ENCODE data around the gene LTB4R2. TPM values are rescaled to one million over a fixed set of nuclear protein-coding genes. Genes with fewer than 3 reads are reported as not detected.
"Not testable (repeated sequence)": the region's sequence is repeated elsewhere in the genome, so short reads cannot be mapped to it uniquely, and the experiment has no call there.

LTB4R2 gene
- total RNA-seq, 1 experiment from 2014 or later: 3.1 TPM

DNA sequence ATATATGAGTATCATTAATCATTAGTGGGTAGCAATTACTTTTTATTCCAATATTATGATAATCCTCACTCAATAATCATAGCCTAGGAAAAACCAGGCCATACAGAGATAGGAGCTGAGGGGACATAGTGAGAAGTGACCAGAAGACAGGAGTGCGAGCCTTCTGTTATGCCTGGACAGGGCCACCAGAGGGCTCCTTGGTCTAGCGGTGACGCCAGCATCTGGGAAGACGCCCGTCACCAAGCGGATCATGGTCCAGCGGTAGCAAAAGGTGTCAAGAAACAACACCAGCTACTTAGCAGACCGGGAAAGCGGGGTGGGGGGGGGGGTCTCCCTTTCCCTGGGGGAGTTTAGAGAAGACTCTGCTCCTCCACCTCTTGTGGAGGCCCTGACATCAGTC, 18.0 kb downstream of the LTB4R2 start:
- H3K36me3 ChIP-seq; H3K9me3 ChIP-seq (replicated peaks); H3K27me3 ChIP-seq (replicated peaks); DNase-seq (ENCODE audit: low read depth in 1 of 2, low spot score in 2 of 2); H3K4me1 ChIP-seq (replicated peaks); H3K4me3 ChIP-seq; H3K27ac ChIP-seq: not testable (repeated sequence)

DNA sequence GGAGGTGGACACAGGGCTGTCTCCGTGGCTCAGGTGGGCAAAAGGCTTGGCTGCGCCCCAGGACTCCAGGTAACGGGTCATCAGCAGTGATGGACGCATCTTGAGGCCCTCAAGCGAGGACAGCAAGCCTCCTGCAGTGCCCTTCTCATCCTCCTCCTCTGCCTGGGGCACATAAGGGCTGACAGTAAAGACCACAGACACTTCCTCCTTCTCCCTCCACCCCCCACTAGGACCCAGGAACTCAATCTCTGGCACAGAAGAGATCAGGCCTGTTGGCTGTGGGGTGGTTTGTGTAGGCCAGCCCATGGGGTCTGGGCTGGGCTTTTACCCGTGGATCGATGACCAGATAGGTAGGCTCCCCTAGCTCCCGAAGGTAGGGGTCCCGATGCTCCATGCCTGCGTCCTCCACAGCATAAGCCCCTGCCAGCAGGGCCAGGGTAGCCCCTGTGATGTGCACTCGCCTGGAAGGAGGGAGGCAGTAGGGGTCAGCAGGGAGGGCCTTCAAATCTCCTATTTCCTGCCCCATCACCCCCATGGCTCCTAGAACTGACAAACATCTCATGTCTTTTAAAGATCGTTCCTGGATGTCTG, 19.2 kb downstream of the LTB4R2 start:
- H3K27ac ChIP-seq: no peak overlapping the region
- no peak overlapping the region for H3K4me3 ChIP-seq
- H3K27me3 ChIP-seq (replicated peaks): no peaks in the 10 kb centered on the region
- H3K4me1 ChIP-seq (replicated peaks): peaks cover 7% of the 10 kb centered on the region
- DNase-seq (ENCODE audit: low read depth in 1 of 2, low spot score in 2 of 2): no peak
- H3K36me3 ChIP-seq: no peaks in the 10 kb centered on the region
- H3K9me3 ChIP-seq (replicated peaks): no peaks in the 10 kb centered on the region

DNA sequence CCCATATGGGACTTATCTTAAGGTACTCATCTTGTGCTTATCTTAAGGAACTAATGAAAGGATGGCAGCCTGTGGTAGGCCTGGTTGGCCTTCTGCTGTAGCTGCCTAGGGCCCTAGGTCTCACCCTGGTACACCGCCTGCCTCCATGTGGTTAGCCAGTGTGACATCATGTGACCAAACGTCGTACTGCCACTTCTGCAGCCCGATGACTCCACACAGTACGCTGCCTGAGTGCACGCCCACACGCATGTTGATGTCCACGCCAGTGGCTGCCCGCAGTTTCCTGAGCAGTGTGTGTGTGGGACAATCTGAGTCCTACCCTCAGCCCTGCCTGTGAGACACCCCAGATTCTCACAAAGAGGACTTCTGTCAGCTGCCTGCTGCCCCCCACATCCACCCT, 19.8 kb downstream of the LTB4R2 start:
- H3K4me1 ChIP-seq (replicated peaks): peaks cover 7% of the 10 kb centered on the region
- DNase-seq (ENCODE audit: low read depth in 1 of 2, low spot score in 2 of 2): no peak
- H3K9me3 ChIP-seq (replicated peaks): no peaks in the 10 kb centered on the region
- H3K27ac ChIP-seq: no peak overlapping the region
- H3K27me3 ChIP-seq (replicated peaks): no peaks in the 10 kb centered on the region
- H3K36me3 ChIP-seq: no peaks in the 10 kb centered on the region
- H3K4me3 ChIP-seq: no peak overlapping the region

DNA sequence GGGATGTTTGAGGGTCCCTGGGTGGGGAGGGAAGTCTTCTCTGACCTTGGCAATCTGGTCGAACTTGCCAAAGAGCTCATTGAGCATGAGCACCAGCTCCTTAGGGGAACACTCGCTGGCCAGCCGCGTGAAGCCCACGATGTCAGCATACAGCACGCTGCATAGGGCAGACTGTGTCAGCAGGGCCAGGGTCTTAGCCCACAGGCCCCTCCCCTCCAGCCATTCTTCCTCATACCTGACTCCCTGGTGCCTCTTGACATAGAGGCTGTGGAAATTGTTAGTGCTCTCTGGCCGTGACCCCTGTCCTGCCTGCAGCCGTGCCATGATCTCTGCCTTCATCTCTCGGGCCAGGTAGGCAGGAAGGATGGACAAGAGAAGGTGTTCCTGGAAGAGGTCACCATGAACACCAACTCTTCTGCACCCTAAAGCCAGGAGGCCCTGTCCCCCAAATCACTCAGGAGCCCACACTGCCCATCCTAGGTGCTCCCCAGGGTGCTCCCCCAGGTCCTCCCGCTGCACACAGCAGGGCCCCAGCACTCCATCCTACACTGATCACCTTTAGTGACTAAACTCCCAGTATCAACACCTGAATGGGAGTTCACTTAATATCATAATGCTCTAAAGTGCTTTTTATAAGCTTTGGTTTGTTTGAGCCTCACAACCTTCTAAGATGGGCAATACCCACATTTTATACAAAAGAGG, 21.2 kb downstream of the LTB4R2 start:
- DNase-seq (ENCODE audit: low read depth in 1 of 2, low spot score in 2 of 2): no peak
- no peaks in the 10 kb centered on the region for H3K9me3 ChIP-seq (replicated peaks)
- H3K4me1 ChIP-seq (replicated peaks): peaks cover 7% of the 10 kb centered on the region
- no peak overlapping the region for H3K4me3 ChIP-seq
- H3K27ac ChIP-seq: no peak overlapping the region
- H3K36me3 ChIP-seq: no peaks in the 10 kb centered on the region
- no peaks in the 10 kb centered on the region for H3K27me3 ChIP-seq (replicated peaks)

DNA sequence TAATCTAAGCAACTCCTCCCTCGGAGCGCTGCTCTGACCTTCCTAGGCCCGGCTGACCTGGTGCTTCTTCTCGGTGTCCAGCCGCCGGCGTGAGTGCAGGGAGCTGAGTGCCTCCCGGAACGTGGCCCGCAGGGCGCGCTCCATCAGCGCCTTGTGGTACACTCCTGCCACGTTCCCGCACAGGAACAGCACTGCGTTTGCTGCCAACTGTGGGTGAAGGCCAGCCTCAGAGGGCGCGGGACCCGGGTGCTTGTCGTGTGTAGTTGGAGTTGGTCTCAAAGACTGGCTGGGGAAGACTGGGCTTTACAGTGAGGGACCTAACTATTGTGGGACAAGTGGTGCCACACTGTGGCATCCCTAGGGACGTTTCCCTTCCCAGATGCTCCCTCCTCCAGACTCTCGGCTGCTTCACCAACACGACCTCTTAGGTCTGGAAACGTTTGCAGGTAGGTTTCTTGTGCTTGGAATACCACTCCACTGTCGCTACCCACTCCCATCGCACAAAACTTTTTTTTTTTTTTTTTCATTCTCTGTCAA, 21.9 kb downstream of the LTB4R2 start:
- H3K4me1 ChIP-seq (replicated peaks): peaks cover 7% of the 10 kb centered on the region
- H3K4me3 ChIP-seq: no peak overlapping the region
- H3K27me3 ChIP-seq (replicated peaks): no peaks in the 10 kb centered on the region
- H3K9me3 ChIP-seq (replicated peaks): no peaks in the 10 kb centered on the region
- DNase-seq (ENCODE audit: low read depth in 1 of 2, low spot score in 2 of 2): no peak
- no peak overlapping the region for H3K27ac ChIP-seq
- H3K36me3 ChIP-seq: no peaks in the 10 kb centered on the region

DNA sequence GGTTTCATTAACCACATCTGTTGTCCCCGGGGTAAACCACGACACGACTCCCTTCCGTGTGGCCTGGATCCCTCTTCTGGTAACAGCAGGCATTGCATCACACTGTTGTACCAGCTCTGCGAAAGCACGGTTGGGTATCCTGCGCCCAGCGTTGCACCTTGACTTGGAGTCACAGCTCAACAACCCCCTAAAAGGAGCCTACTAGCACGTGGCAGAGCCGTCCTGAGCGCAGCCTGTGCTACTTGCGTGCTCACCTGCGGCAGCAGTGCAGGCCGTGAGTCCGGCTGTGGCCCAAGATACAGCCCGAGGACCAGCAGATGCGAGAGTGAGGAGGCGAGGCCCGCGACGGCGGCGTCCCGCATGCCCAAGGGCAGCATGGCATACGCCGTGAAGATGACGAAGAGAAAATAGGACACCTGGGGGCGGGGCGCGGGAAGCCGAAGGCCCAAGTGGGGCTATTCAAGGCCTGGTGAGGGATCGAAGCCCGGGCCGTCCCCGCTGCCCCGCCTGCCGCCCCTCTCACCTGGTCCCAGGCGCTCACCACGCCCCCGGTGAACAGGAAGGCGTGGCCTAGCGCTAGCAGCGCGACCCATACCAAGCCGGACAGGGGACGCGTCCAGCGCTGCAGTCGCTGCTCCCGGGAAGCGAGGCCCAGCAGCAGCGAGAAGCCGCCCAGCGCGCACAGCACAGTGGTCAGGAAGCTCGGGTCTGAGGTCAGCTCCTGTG, 22.5 kb downstream of the LTB4R2 start:
- H3K27ac ChIP-seq: no peak overlapping the region
- peak in 1 of 2 experiments; percentile 58 for DNase-seq (ENCODE audit: low read depth in 1 of 2, low spot score in 2 of 2)
- peaks cover 7% of the 10 kb centered on the region for H3K4me1 ChIP-seq (replicated peaks)
- no peaks in the 10 kb centered on the region for H3K27me3 ChIP-seq (replicated peaks)
- no peaks in the 10 kb centered on the region for H3K9me3 ChIP-seq (replicated peaks)
- H3K36me3 ChIP-seq: no peaks in the 10 kb centered on the region
- H3K4me3 ChIP-seq: no peak overlapping the region

DNA sequence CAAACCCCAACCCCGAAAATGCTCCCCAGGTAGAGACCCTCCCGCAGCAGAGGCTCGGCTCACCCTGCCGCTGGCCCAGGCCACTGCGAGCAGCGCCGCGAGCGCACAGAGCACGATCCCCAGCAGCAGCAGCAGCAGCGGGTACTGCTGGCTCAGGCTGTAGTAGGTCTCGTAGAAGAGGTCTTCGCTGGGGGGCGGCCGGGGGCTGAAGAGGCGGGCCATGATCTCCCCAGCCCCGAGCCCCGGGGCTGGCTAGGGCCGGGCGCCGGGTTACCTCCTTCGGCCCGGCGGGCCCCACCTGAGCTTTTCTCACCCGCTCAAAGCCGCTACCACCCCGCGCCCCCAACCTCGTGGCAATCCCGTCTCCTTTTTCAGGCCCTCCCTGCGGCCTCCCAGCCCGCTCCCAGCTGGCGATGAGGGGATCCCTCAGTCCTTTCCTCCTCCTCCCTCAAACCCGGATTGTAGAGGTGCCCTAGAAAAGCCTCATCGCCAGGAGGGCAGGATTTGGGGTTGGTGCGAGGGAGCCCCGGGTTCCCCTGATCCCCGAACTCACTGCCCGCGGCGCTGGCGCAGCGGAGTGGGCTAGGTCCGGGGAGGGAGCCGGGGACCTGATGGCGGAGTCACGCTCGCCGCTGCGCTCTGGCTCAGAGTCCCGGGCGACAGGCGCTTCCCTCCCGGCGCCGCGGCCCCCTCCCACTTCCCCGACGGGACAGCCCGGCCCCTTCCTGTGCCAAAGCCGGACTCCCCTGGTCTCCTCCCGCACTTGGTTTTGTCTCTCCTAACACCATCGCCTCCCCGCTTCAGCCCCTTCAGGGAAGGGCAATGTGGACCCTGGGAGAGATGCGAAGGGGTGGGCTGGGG, 24.7 kb downstream of the LTB4R2 start, which contains the start of gene ADCY4:
Gene ADCY4, minus strand, starts transcription at position 641 of the 861 bp plus-strand sequence. Its CDS starts 419 bp downstream, at position 222.
- H3K4me1 ChIP-seq (replicated peaks): peaks cover 7% of the 10 kb centered on the region
- no peak for DNase-seq (ENCODE audit: low read depth in 1 of 2, low spot score in 2 of 2)
- no peak within 1 kb of the TSS for H3K27ac ChIP-seq
- peak within 1 kb of the TSS; percentile 18 for H3K4me3 ChIP-seq
- H3K27me3 ChIP-seq (replicated peaks): no peaks in the 10 kb centered on the region
- H3K9me3 ChIP-seq (replicated peaks): no peaks in the 10 kb centered on the region
- H3K36me3 ChIP-seq: no peaks in the 10 kb centered on the region

DNA sequence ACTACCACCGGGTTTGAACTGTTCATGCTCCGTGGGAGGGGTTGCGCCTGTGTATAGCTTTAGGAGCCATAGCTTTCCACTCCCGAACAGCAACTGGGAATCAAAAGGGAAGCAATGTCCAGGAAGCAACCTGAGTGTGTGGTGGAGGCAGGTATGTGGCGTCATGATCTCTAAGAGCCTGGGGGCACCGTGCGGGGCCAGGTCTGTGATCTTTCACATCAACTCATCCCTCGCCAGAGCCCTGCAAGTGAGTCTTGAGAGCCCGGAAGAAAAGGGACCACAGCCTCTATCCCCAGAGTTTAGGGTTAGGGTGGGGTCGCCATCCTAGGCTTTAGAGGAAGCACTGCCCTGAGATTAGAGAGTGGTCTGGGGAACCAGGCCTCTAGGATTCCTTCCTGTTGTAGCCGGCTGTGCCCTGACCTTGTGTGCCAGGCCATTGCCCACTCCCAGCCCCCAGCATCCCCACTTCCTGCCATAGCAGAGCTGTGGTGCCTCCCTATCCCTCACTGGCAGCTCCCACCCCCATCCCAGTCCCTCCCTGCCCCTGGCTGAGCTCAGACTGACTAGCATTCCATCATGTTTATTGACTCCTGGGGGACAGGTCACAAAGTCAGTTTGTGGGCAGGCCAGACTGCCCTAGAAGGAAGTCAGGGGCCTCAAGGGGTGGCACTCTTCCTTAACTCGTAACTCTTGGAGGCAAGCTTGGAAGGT, 25.7 kb downstream of the LTB4R2 start:
- no peaks in the 10 kb centered on the region for H3K27me3 ChIP-seq (replicated peaks)

DNA sequence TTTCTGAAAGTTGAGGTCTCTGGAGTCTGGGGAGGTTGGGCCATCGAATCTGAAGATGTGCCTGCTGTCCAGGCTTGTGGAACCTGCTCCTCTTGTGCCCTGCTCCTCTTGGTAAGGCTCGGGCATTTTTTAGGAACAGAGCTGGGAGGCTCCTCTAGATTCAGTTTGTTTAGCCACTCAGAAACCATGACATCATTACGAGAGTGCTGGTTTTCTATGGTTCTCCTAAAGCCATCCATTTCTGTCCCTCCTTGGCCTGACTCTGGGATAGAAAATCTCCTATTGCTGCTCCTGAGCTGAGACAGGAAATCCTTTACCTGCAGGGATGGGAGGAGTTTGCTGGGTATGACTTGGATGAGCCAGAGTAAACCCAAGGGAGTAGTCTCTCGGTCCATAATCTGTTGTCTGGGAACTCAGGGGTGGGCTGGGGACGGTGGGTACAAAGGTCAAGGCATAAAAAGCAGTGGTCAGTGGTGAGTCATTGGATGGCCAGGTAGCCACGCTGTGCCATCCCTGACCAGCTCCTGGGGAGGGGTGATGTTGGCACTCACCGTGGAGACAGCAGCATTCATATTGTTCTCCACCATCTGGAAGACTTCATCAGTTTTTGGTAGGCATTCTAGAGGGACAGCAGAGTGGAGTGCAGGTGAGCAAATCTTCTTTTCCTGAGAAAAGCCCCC, 27.3 kb downstream of the LTB4R2 start:
- Histone ChIP-seq H3K27me3 (replicated peaks) (no peaks in the 10 kb centered on the region), H3K36me3 (no peaks in the 10 kb centered on the region)

More for the DNA sequence above, 25.7 kb downstream of the LTB4R2 start:
- Histone ChIP-seq H3K36me3 (no peaks in the 10 kb centered on the region), H3K27ac (no peak overlapping the region), H3K9me3 (replicated peaks) (no peaks in the 10 kb centered on the region), H3K4me1 (replicated peaks) (peaks cover 7% of the 10 kb centered on the region), H3K4me3 (no peak overlapping the region)
- DNase-seq (ENCODE audit: low read depth in 1 of 2, low spot score in 2 of 2): no peak

DNA sequence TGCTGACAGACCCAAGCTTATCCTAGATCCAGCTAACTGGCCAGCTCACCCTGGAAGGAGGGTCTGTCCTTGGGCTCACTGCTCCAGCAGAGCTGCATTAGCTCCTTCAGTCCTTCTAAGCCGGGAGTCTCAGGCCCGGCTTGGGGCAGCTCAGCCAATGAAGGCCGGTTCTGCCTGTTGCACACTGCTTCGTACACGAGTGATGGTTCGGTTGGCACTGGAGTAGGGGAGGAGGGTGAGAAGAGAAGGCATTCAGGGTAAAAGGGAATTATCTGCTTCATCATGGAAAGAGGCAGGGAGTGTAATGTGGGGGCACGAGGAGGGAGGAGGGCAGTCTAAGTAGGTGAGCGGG, 27.9 kb downstream of the LTB4R2 start:
- H3K27me3 ChIP-seq (replicated peaks): no peaks in the 10 kb centered on the region
- H3K9me3 ChIP-seq (replicated peaks): no peaks in the 10 kb centered on the region
- H3K4me3 ChIP-seq: no peak overlapping the region
- no peak for DNase-seq (ENCODE audit: low read depth in 1 of 2, low spot score in 2 of 2)
- H3K4me1 ChIP-seq (replicated peaks): peaks cover 7% of the 10 kb centered on the region
- H3K27ac ChIP-seq: no peak overlapping the region
- no peaks in the 10 kb centered on the region for H3K36me3 ChIP-seq

More for the DNA sequence above, 27.3 kb downstream of the LTB4R2 start:
- Histone ChIP-seq H3K27ac (no peak overlapping the region), H3K9me3 (replicated peaks) (no peaks in the 10 kb centered on the region), H3K4me3 (no peak overlapping the region), H3K4me1 (replicated peaks) (peaks cover 7% of the 10 kb centered on the region)
- no peak for DNase-seq (ENCODE audit: low read depth in 1 of 2, low spot score in 2 of 2)

DNA sequence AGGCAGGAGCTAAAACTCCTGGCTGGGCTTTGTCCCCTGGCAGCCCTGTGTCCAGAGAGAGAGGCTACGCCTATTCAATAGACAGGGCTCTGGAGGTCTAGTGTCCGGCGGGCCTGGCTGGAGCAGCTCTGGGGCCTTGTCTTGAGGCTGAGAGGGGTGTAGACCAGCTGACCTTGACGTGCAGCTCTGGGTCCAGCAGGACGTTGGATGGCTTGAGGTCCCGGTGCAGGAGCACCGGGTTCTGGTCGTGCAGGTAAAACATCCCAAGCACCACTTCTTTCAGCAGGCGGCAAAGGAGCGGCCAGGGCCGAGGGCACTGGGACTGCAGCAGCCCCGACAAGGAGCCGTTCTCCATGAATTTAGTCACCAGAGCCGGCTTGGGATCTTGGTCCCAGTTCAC, 28.9 kb downstream of the LTB4R2 start:
- DNase-seq (ENCODE audit: low read depth in 1 of 2, low spot score in 2 of 2): no peak
- peaks cover 1% of the 10 kb centered on the region for H3K4me1 ChIP-seq (replicated peaks)
- no peak overlapping the region for H3K27ac ChIP-seq
- H3K27me3 ChIP-seq (replicated peaks): no peaks in the 10 kb centered on the region
- no peaks in the 10 kb centered on the region for H3K9me3 ChIP-seq (replicated peaks)
- H3K36me3 ChIP-seq: no peaks in the 10 kb centered on the region
- no peak overlapping the region for H3K4me3 ChIP-seq

DNA sequence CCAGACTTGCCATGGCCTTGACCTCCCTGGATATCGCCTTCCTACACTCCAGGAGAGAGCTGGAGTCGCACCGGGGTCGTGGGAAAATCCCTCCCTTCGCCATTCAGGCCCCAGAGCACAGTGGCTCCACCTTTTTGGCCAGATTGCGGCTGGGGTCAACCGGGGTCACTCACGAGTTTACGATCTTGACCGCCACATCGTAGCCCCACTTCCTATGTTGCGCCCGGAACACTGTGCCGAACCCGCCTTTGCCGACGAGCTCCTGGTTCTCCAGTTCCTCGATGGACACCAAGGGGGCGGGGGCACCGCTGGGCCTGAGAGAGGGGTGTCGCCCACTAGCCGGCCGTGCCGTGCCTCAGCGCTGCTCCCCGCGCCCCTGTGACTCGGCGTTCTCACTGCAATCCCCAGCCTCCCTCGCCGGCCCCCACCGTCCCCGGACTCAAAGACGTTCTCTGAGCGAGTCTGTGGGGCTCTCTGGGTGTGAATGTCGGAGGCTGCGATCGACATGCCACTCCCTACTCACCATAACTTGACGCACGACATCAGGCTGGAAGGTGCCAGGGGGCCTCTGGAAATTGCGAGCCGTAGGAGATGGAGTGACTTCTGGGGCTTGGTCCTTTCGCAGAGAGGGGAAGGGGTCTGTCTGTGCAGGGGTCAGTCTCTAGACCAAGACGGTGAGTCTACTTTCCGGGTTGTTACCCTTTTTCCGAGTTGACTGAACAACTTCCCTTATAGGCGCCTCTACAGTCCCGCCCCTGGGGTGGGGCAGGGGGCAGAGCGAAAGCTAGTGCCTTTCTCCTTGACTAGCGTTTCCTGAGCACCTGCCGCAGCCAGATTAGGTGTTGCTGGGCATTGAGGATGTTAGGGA, 29.6 kb downstream of the LTB4R2 start, which contains the start of gene RIPK3:
Gene RIPK3, minus strand, starts transcription at position 708 of the 868 bp plus-strand sequence. Its CDS starts 165 bp downstream, at position 543.
- no peak within 1 kb of the TSS for H3K4me3 ChIP-seq
- H3K4me1 ChIP-seq (replicated peaks): no peaks in the 10 kb centered on the region
- H3K27me3 ChIP-seq (replicated peaks): no peaks in the 10 kb centered on the region

More for the DNA sequence above, 29.6 kb downstream of the LTB4R2 start, which contains the start of gene RIPK3:
- no peaks in the 10 kb centered on the region for H3K9me3 ChIP-seq (replicated peaks)
- no peak within 1 kb of the TSS for H3K27ac ChIP-seq
- DNase-seq (ENCODE audit: low read depth in 1 of 2, low spot score in 2 of 2): no peak
- H3K36me3 ChIP-seq: no peaks in the 10 kb centered on the region
